Thyroid gland (tissue), 4 donors: ENCODE results near the gene SPNS2. TPM values are rescaled to one million over a fixed set of nuclear protein-coding genes. Genes with fewer than 3 reads are reported as not detected.

Experiments used
- DNase-seq, 2 donors: peaks; one replicate each; pipeline ENCODE4 v3.0.0-alpha.2; 2019
- H3K27ac ChIP-seq, 3 donors: fragments of 200-600 bp; sonication (generic); 1 replicate in 2 of 3; 2 replicates in 1 of 3; pipeline ENCODE4 v1.5.1; 2016 to 2019; ENCODE audit warnings: mild to moderate bottlenecking in 1 of 3, moderate library complexity in 1 of 3
- H3K27me3 ChIP-seq: fragments of 200-600 bp; sonication (generic); one replicate; pipeline ENCODE4 v1.5.1; 2019
- H3K36me3 ChIP-seq, 2 donors: fragments of 200-600 bp; sonication (generic); one replicate each; pipeline ENCODE4 v1.5.1; 2016 to 2019
- H3K4me1 ChIP-seq, 2 donors: fragments of 200-600 bp; sonication (generic); one replicate each; pipeline ENCODE4 v1.5.1; 2017 to 2019
- H3K4me3 ChIP-seq, 3 donors: fragments of 200-600 bp; sonication (generic); replicated peaks in 1 of 3; 1 replicate in 2 of 3; 2 replicates in 1 of 3; pipeline ENCODE4 v1.5.1; 2016; ENCODE audit warnings: mild to moderate bottlenecking in 1 of 3
- H3K9me3 ChIP-seq: fragments of 200-600 bp; sonication (generic); one replicate; pipeline ENCODE4 v1.5.1; 2017
- CTCF ChIP-seq, 6 experiments: fragments of 200-600 bp in 3 of 6; fragments of 450-650 bp in 3 of 6; sonication (generic) in 3 of 6; IDR thresholded peaks; one replicate each; pipeline ENCODE4 v1.5.1; 2016 to 2019; ENCODE audit warnings: antibody characterized with exemption in 6 of 6, mild to moderate bottlenecking in 2 of 6, inconsistent platforms in 1 of 6, moderate library complexity in 1 of 6
- POLR2A ChIP-seq, 2 donors: fragments of 450-650 bp; IDR thresholded peaks; one replicate each; pipeline ENCODE4 v1.6.1; 2017; ENCODE audit warnings: antibody characterized with exemption in 2 of 2, mild to moderate bottlenecking in 2 of 2, moderate library complexity in 1 of 2
- WGBS, 2 donors: methylation state at CpG; one replicate each; pipeline ENCODE4 v1.1.5; 2017; 5-methylcytosine and 5-hydroxymethylcytosine counted together
- intact Hi-C: fragments of 100-400 bp; cut with DNase I; formaldehyde crosslinking; loops from one replicate; pipeline ENCODE4 v1.15.1; 2023
- total RNA-seq, 4 donors: library from RNA; depleted of rRNA; stranded (reverse); fragments of >200 nt; gene quantifications; one replicate each; pipeline ENCODE4 v1.2.3, GENCODE V29; 2016

Gene SPNS2
- total RNA-seq, 4 donors from 2014 or later, result 5.6 to 16.3 (median 8.1) TPM

DNA sequence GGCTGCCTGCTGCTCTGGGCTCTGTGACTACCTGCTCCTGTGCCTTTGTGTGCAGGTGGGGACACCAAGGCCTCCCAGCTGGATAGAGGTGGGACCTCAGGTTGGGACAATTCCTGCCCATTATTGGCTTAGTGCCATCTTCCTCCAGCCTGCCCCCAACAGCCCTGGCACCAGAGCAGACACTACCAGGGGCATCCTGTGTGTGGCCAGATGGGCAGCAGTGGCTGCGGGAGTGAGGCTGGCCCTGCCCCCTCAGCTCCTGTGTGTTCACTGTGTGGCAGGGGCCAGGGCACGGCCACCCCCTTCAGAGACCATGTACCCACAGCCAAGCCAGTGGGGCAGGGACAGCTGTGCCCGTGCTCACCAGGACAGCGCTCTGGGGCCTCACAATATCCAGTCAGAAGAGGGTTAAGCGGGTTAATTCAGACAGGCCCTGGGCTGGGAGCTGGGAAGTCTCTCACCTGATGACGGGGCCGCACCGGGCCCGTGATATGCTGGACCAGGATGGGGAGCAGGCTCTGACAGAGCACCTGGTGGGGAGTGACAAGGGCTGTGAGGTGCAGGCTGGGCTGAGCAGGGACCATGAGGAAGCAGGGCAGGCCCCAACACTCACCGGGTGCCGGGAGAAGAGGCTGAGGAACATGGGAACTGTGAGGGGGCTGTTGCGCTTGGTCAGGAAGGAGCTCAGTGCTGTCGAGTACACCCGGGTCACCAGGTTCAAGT lies 43.5 kb downstream of the SPNS2 start:
- Histone ChIP-seq H3K36me3 (peaks cover 42 to 43% of the 10 kb centered on the region in 2 donors), H3K4me3 (no peak overlapping the region), H3K27me3 (no peaks in the 10 kb centered on the region), H3K4me1 (peaks cover 0 to 20% of the 10 kb centered on the region in 2 donors), H3K27ac (no peak overlapping the region), H3K9me3 (no peaks in the 10 kb centered on the region)
- DNase-seq, result no peak
- 91 to 92% methylated on average over 13 of the region's 14 CpGs for WGBS, 2 donors
- no peak for TF ChIP-seq CTCF (IDR thresholded peaks at IDR 0.05)
- no peak for TF ChIP-seq POLR2A (IDR thresholded peaks at IDR 0.05)
- intact Hi-C loops, result no loop called here

- Histone ChIP-seq H3K27ac (no peak overlapping the region), H3K9me3 (no peaks in the 10 kb centered on the region), H3K4me3 (no peak overlapping the region), H3K27me3 (no peaks in the 10 kb centered on the region), H3K36me3 (peaks cover 44 to 47% of the 10 kb centered on the region in 2 donors), H3K4me1 (peaks cover 0 to 14% of the 10 kb centered on the region in 2 donors)
- peak in 1 of 2 donors; percentile 48 for DNase-seq
- WGBS, 2 donors, result 85 to 94% methylated on average over 16 of the region's 19 CpGs
- intact Hi-C loops, result no loop called here
- TF ChIP-seq CTCF (IDR thresholded peaks at IDR 0.05) (no peak), POLR2A (IDR thresholded peaks at IDR 0.05) (no peak)
Measured at GRCh38 chr17:4542726-4543191, 44.1 kb downstream of the SPNS2 start.

DNA sequence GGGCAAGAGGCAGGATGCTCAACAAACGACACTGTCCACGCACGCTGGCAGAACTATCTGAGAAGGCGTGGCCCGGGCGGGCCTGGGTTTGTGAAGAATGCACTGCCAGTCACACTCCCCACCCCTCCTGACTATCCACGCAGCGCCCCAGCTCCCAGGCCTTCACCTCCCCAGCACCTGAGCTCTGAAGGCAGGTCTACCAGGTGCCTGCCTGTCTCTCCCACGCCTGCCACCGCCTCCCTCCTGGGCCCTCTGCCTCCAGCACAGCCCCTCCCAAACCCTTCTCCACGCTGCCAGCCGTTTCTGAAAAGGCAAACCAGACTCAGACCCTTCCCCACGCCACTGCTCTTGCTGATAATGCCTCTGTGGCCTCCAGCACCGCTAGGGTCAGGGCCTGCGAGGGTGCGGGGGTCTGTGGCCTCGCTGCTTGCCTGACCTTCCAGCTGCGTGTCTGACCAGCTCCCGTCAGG lies 44.9 kb downstream of the SPNS2 start:
- intact Hi-C loops, result no loop called here
- Histone ChIP-seq H3K27ac (no peak overlapping the region), H3K4me1 (peaks cover 0 to 5% of the 10 kb centered on the region in 2 donors), H3K36me3 (peaks cover 48 to 53% of the 10 kb centered on the region in 2 donors), H3K27me3 (no peaks in the 10 kb centered on the region), H3K9me3 (no peaks in the 10 kb centered on the region), H3K4me3 (no peak overlapping the region)
- WGBS, 2 donors, result 87 to 97% methylated on average over 15 to 19 of the region's 19 CpGs
- DNase-seq, result no peak
- TF ChIP-seq CTCF (IDR thresholded peaks at IDR 0.05) (no peak), POLR2A (IDR thresholded peaks at IDR 0.05) (no peak)

GRCh38 chr17:4544135-4544950 lies 45.7 kb downstream of the SPNS2 start:
- intact Hi-C loops, result no loop called here
- H3K9me3 ChIP-seq, result no peaks in the 10 kb centered on the region
- H3K27ac ChIP-seq, result no peak overlapping the region
- no peak for DNase-seq
- WGBS, 2 donors, result 95 to 99% methylated on average over 11 to 36 of the region's 37 CpGs
- H3K4me1 ChIP-seq, result peaks cover 0 to 5% of the 10 kb centered on the region in 2 donors
- H3K27me3 ChIP-seq, result no peaks in the 10 kb centered on the region
- H3K4me3 ChIP-seq, result no peak overlapping the region
- no peak for TF ChIP-seq POLR2A (IDR thresholded peaks at IDR 0.05)
- no peak for TF ChIP-seq CTCF (IDR thresholded peaks at IDR 0.05)
- H3K36me3 ChIP-seq, result peaks cover 48 to 55% of the 10 kb centered on the region in 2 donors

DNA sequence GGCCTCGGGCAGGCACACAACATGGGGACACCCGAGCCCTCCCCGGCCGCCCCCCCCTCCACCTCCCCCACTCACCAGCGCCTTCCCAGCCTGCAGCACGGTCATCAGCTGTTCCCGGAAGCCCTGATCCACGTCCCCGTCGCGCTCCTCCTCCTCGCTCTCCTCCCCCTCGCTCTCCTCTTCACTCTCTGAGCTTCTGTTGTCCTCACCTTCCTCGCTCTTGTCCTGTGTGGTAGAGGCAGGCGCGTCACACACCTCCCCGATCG lies 46.2 kb downstream of the SPNS2 start:
- intact Hi-C loops, result no loop called here
- peaks cover 0 to 5% of the 10 kb centered on the region in 2 donors for H3K4me1 ChIP-seq
- H3K27me3 ChIP-seq, result no peaks in the 10 kb centered on the region
- no peak overlapping the region for H3K27ac ChIP-seq
- peaks cover 49 to 54% of the 10 kb centered on the region in 2 donors for H3K36me3 ChIP-seq
- H3K9me3 ChIP-seq, result no peaks in the 10 kb centered on the region
- WGBS, 2 donors, result 93% methylated on average over 18 of the region's 18 CpGs
- no peak for DNase-seq
- TF ChIP-seq POLR2A (IDR thresholded peaks at IDR 0.05), result no peak
- no peak for TF ChIP-seq CTCF (IDR thresholded peaks at IDR 0.05)
- no peak overlapping the region for H3K4me3 ChIP-seq
